Aorta (tissue), 5 donors: ENCODE data around the gene NELL1. TPM values are rescaled to one million over a fixed set of nuclear protein-coding genes. Genes with fewer than 3 reads are reported as not detected.

Experiments
- ATAC-seq: fragments of 200-7000 bp; cut with Tn5 transposase; one replicate; pipeline ENCODE4 v1.9.1; 2022; ENCODE audit warnings: moderate library complexity; ENCODE audit not compliant: low FRiP score
- DNase-seq, 2 donors: peaks; one replicate each; pipeline ENCODE4 v3.0.0-alpha.2; 2020
- H3K27ac ChIP-seq, 2 donors: one replicate each; pipeline ENCODE4 v1.5.1; 2013; ENCODE audit warnings: low read length in 2 of 2, mild to moderate bottlenecking in 2 of 2, moderate library complexity in 2 of 2, control low read depth in 1 of 2, inconsistent platforms in 1 of 2, low read depth in 1 of 2
- H3K27me3 ChIP-seq, 2 donors: one replicate each; pipeline ENCODE4 v1.6.1; 2013; ENCODE audit warnings: control low read depth in 1 of 2, low read length in 1 of 2, mild to moderate bottlenecking in 1 of 2, moderate library complexity in 1 of 2; ENCODE audit not compliant: insufficient read depth in 2 of 2, control insufficient read depth in 1 of 2
- H3K36me3 ChIP-seq, 2 donors: one replicate each; pipeline ENCODE4 v1.6.1; 2013; ENCODE audit warnings: control low read depth in 1 of 2, low read length in 1 of 2, mild to moderate bottlenecking in 1 of 2; ENCODE audit not compliant: insufficient read depth in 2 of 2, control insufficient read depth in 1 of 2
- H3K4me1 ChIP-seq, 2 donors: one replicate each; pipeline ENCODE4 v1.6.1; 2013; ENCODE audit warnings: low read length in 2 of 2, control low read depth in 1 of 2, mild to moderate bottlenecking in 1 of 2, moderate library complexity in 1 of 2; ENCODE audit not compliant: insufficient read depth in 2 of 2, control insufficient read depth in 1 of 2
- H3K4me3 ChIP-seq, 2 donors: one replicate each; pipeline ENCODE4 v1.5.1; 2013; ENCODE audit warnings: low read length in 2 of 2, control low read depth in 1 of 2, mild to moderate bottlenecking in 1 of 2
- H3K9me3 ChIP-seq: one replicate; pipeline ENCODE4 v1.6.1; 2013; ENCODE audit warnings: mild to moderate bottlenecking, low read length; ENCODE audit not compliant: control insufficient read depth
- WGBS, 2 donors: extraction: QIAGEN DNeasy Blood & Tissue Kit; methylation state at CpG; one replicate each; pipeline ENCODE4 v1.1.7; 2013; 5-methylcytosine and 5-hydroxymethylcytosine counted together
- intact Hi-C, 2 donors: fragments of 100-400 bp; cut with DNase I; formaldehyde crosslinking; loops; one replicate each; pipeline versions ENCODE4 v1.14.2 to v1.15.0; 2022
- polyA plus RNA-seq, 2 donors: library from polyadenylated mRNA; stranded (reverse); fragments of 200-250 nt; gene quantifications; one replicate each; pipeline ENCODE4 v1.2.3, GENCODE V29; 2013
- total RNA-seq, 2 donors: library from RNA; stranded (reverse); fragmentation: NEBNext Ultra II Directional; extraction: Animal tissue kit (Norgen Biotek cat#: 25700); gene quantifications; one replicate each; pipeline ENCODE4 v1.2.1, GENCODE V29; 2021
- donor health status: healthy with polysubstance abuse.
- donor health status: Bipolar disorder and iron deficiency.
- donor health status: DM: no; HTN: no; CAD: no.
- donor health status: DM: no; HTN: no; CAD: no.
- donor health status: DM: yes; HTN: yes; CAD: no.

NELL1 gene
- total and polyA plus RNA-seq, 4 donors: 0.88 TPM; not detected in 3

- H3K36me3 ChIP-seq: no peaks in the 10 kb centered on the region
- ATAC-seq: no peak
- WGBS, 2 donors: 82 to 85% methylated on average over 1 of the region's 1 CpG
- H3K4me1 ChIP-seq: no peaks in the 10 kb centered on the region
- H3K27ac ChIP-seq: no peak overlapping the region
- H3K4me3 ChIP-seq: no peak overlapping the region
- intact Hi-C loops: no loop called here
- H3K27me3 ChIP-seq: no peaks in the 10 kb centered on the region
- DNase-seq: no peak
- no peaks in the 10 kb centered on the region for H3K9me3 ChIP-seq
Observed at GRCh38 chr11:21602699-21603098, 933.3 kb downstream of the NELL1 start.

GRCh38 chr11:21603886-21604285 is 934.5 kb downstream of the NELL1 start:
- no peak overlapping the region for H3K4me3 ChIP-seq
- no peak overlapping the region for H3K27ac ChIP-seq
- no peak for ATAC-seq
- WGBS, 2 donors: 66 to 69% methylated on average over 3 of the region's 3 CpGs
- intact Hi-C loops: no loop called here
- H3K36me3 ChIP-seq: no peaks in the 10 kb centered on the region
- DNase-seq: no peak
- no peaks in the 10 kb centered on the region for H3K27me3 ChIP-seq
- H3K4me1 ChIP-seq: no peaks in the 10 kb centered on the region
- H3K9me3 ChIP-seq: no peaks in the 10 kb centered on the region

GRCh38 chr11:21604564-21604963 is 935.2 kb downstream of the NELL1 start:
- Histone ChIP-seq H3K27me3 (no peaks in the 10 kb centered on the region), H3K4me3 (no peak overlapping the region), H3K36me3 (no peaks in the 10 kb centered on the region), H3K4me1 (no peaks in the 10 kb centered on the region), H3K27ac (no peak overlapping the region), H3K9me3 (no peaks in the 10 kb centered on the region)
- DNase-seq (no peak), ATAC-seq (no peak)
- intact Hi-C loops: no loop called here
- 44 to 48% methylated on average over 3 of the region's 3 CpGs for WGBS, 2 donors

GRCh38 chr11:21612326-21612725 is 942.9 kb downstream of the NELL1 start:
- Histone ChIP-seq H3K27me3 (no peaks in the 10 kb centered on the region), H3K4me3 (no peak overlapping the region), H3K27ac (no peak overlapping the region), H3K9me3 (no peaks in the 10 kb centered on the region), H3K36me3 (no peaks in the 10 kb centered on the region), H3K4me1 (no peaks in the 10 kb centered on the region)
- DNase-seq (no peak), ATAC-seq (no peak)
- WGBS, 2 donors: 50 to 51% methylated on average over 3 of the region's 3 CpGs
- intact Hi-C loops: no loop called here

GRCh38 chr11:21614961-21615360 is 945.6 kb downstream of the NELL1 start:
- intact Hi-C loops: no loop called here
- DNase-seq (no peak), ATAC-seq (no peak)
- Histone ChIP-seq H3K27me3 (no peaks in the 10 kb centered on the region), H3K27ac (no peak overlapping the region), H3K9me3 (no peaks in the 10 kb centered on the region), H3K36me3 (no peaks in the 10 kb centered on the region), H3K4me3 (no peak overlapping the region), H3K4me1 (no peaks in the 10 kb centered on the region)
- WGBS, 2 donors: 47 to 59% methylated on average over 5 of the region's 5 CpGs

- ATAC-seq (no peak), DNase-seq (no peak)
- intact Hi-C loops: no loop called here
- Histone ChIP-seq H3K9me3 (no peaks in the 10 kb centered on the region), H3K36me3 (no peaks in the 10 kb centered on the region), H3K4me3 (no peak overlapping the region), H3K27me3 (no peaks in the 10 kb centered on the region), H3K4me1 (no peaks in the 10 kb centered on the region), H3K27ac (no peak overlapping the region)
- WGBS, 2 donors: 21 to 44% methylated on average over 3 of the region's 3 CpGs
Observed at GRCh38 chr11:21615955-21616371, 946.6 kb downstream of the NELL1 start.

- DNase-seq (no peak), ATAC-seq (no peak)
- no peak overlapping the region for H3K4me3 ChIP-seq
- intact Hi-C loops: no loop called here
- peaks cover 3% of the 10 kb centered on the region for H3K9me3 ChIP-seq
- H3K27ac ChIP-seq: no peak overlapping the region
- H3K4me1 ChIP-seq: no peaks in the 10 kb centered on the region
- no peaks in the 10 kb centered on the region for H3K36me3 ChIP-seq
- WGBS, 2 donors: 86 to 92% methylated on average over 1 of the region's 1 CpG
- H3K27me3 ChIP-seq: no peaks in the 10 kb centered on the region
Observed at GRCh38 chr11:21622566-21622965, 953.2 kb downstream of the NELL1 start.

GRCh38 chr11:21622995-21623394 is 953.6 kb downstream of the NELL1 start:
- WGBS, 2 donors: 65 to 74% methylated on average over 3 of the region's 3 CpGs
- Histone ChIP-seq H3K36me3 (no peaks in the 10 kb centered on the region), H3K4me1 (no peaks in the 10 kb centered on the region), H3K27ac (no peak overlapping the region), H3K27me3 (no peaks in the 10 kb centered on the region), H3K9me3 (peaks cover 3% of the 10 kb centered on the region), H3K4me3 (no peak overlapping the region)
- DNase-seq (no peak), ATAC-seq (no peak)
- intact Hi-C loops: no loop called here
